ENCODE results near the gene DCX.

The DCX gene

GRCh38 chrX:111257733-111258132 is 154.3 kb downstream of the DCX start:
- TF ChIP-seq GATA3 (IDR thresholded peaks at IDR 0.05; ENCODE audit: low read depth, low read length) (no peak), GATA2 (IDR thresholded peaks at IDR 0.05; ENCODE audit: low read depth, low read length) (no peak)

- TF ChIP-seq GATA3 (IDR thresholded peaks at IDR 0.05; ENCODE audit: low read depth, low read length): no peak
- TF ChIP-seq GATA2 (IDR thresholded peaks at IDR 0.05; ENCODE audit: low read depth, low read length): no peak
These were observed 156.9 kb downstream of the DCX start for GRCh38 chrX:111254896-111255693.

- no peak for TF ChIP-seq GATA2 (IDR thresholded peaks at IDR 0.05; ENCODE audit: low read depth, low read length)
- no peak for TF ChIP-seq GATA3 (IDR thresholded peaks at IDR 0.05; ENCODE audit: low read depth, low read length)
These were observed 167.7 kb downstream of the DCX start for GRCh38 chrX:111244235-111244750.
